HCT116 (cell line): ENCODE measurements around the gene NOL3.

Experiments used
- EZH2 ChIP-seq: fragments of 200-600 bp; sonication (generic); IDR thresholded peaks from 2 replicates; pipeline ENCODE4 v1.6.1; 2017; ENCODE audit warnings: antibody characterized with exemption, mixed run types
- POLR2A ChIP-seq: IDR thresholded peaks from 2 replicates; pipeline ENCODE4 v1.7.0; 2011; ENCODE audit warnings: borderline replicate concordance; ENCODE audit not compliant: insufficient read depth, insufficient read length; ENCODE audit errors: extremely low read depth
- POLR2AphosphoS5 ChIP-seq: IDR thresholded peaks from 2 replicates; pipeline ENCODE4 v1.6.1; 2011; ENCODE audit warnings: mild to moderate bottlenecking, low read depth, low read length, moderate library complexity
- SP1 ChIP-seq: IDR thresholded peaks from 2 replicates; pipeline ENCODE4 v1.6.1; 2012; ENCODE audit warnings: low read depth
- YY1 ChIP-seq: IDR thresholded peaks from 2 replicates; pipeline ENCODE4 v1.6.1; 2011; ENCODE audit warnings: low read length, low read depth, moderate library complexity, mild to moderate bottlenecking; ENCODE audit not compliant: insufficient replicate concordance; ENCODE audit errors: extremely low read depth
- ZNF274 ChIP-seq: fragments of 200-500 bp; sonication (Bioruptor generic); IDR thresholded peaks from 2 replicates; pipeline ENCODE4 v1.6.1; 2014; ENCODE audit warnings: mild to moderate bottlenecking, low read depth, low read length, inconsistent platforms
- TF ChIP-seq, protein P1 (sequence below), 3 experiments: fragments of 200-600 bp in 1 of 3; sonication (generic) in 1 of 3; IDR thresholded peaks in 2 of 3; conservative IDR thresholded peaks in 1 of 3; 2 replicates each; pipeline ENCODE4 v1.5.1; 2012 to 2017; ENCODE audit warnings: low read depth in 2 of 3, low read length in 2 of 3, antibody characterized with exemption in 1 of 3, borderline replicate concordance in 1 of 3, control low read depth in 1 of 3, mild to moderate bottlenecking in 1 of 3, mixed read lengths in 1 of 3, mixed run types in 1 of 3, moderate library complexity in 1 of 3; ENCODE audit not compliant: insufficient read depth in 1 of 3
- TF ChIP-seq, protein P2 (sequence below): IDR thresholded peaks from 2 replicates; pipeline ENCODE4 v1.6.1; 2012

DNA sequence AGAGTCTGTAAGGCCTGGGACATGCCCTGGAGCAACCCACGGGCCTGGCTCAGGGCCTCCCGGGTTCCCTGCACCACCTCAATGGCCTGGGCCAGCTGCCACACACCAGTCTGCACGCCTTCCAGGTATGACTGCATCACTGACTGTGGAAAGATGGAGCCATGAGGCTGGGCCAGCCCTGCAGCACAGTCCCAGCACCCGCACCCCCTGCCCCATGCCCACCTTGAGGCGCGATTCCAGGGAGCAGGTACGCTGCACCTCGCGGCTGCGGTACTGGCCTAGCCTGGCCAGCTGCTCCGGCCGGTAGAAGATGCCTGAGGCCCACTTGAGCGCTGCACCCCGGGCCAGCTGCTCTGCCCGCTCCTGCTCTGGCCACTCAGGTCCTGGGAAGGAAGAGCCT lies 18.5 kb downstream of the NOL3 start:
- TF ChIP-seq, protein P1, sequence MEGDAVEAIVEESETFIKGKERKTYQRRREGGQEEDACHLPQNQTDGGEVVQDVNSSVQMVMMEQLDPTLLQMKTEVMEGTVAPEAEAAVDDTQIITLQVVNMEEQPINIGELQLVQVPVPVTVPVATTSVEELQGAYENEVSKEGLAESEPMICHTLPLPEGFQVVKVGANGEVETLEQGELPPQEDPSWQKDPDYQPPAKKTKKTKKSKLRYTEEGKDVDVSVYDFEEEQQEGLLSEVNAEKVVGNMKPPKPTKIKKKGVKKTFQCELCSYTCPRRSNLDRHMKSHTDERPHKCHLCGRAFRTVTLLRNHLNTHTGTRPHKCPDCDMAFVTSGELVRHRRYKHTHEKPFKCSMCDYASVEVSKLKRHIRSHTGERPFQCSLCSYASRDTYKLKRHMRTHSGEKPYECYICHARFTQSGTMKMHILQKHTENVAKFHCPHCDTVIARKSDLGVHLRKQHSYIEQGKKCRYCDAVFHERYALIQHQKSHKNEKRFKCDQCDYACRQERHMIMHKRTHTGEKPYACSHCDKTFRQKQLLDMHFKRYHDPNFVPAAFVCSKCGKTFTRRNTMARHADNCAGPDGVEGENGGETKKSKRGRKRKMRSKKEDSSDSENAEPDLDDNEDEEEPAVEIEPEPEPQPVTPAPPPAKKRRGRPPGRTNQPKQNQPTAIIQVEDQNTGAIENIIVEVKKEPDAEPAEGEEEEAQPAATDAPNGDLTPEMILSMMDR (IDR thresholded peaks at IDR 0.05 in 2 of 3, conservative IDR thresholded peaks at IDR 0.05 in 1 of 3; ENCODE audit: borderline replicate concordance in 1 of 3, insufficient read depth in 1 of 3, low read depth in 2 of 3, low read length in 2 of 3): no peak
- no peak for TF ChIP-seq POLR2A
- no peak for TF ChIP-seq ZNF274
- TF ChIP-seq EZH2: no peak
- TF ChIP-seq SP1: no peak
- TF ChIP-seq, protein P2, sequence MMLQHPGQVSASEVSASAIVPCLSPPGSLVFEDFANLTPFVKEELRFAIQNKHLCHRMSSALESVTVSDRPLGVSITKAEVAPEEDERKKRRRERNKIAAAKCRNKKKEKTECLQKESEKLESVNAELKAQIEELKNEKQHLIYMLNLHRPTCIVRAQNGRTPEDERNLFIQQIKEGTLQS: no peak
- TF ChIP-seq POLR2AphosphoS5: no peak
- TF ChIP-seq YY1: no peak
